GM23248 (cell line): ENCODE measurements around the gene GMNN. TPM values are rescaled to one million over a fixed set of nuclear protein-coding genes. Genes with fewer than 3 reads are reported as not detected.
A peak's percentile ranks its signal among the peaks of the same experiment; 100 is the strongest.

Experiments
- DNase-seq: peaks from one replicate; pipeline ENCODE4 v3.0.0-alpha.2; 2015
- H2AFZ ChIP-seq: fragments of 200-600 bp; sonication (generic); 2 replicates; pipeline ENCODE4 v1.6.1; 2016; ENCODE audit warnings: antibody characterized with exemption
- H3F3A ChIP-seq: fragments of 200-600 bp; sonication (generic); 2 replicates; pipeline ENCODE4 v1.6.1; 2016; ENCODE audit warnings: mild to moderate bottlenecking, antibody characterized with exemption, mixed run types; ENCODE audit not compliant: insufficient read depth
- H3K27ac ChIP-seq: fragments of 200-600 bp; sonication (generic); 2 replicates; pipeline ENCODE4 v1.5.1; 2016; ENCODE audit warnings: mild to moderate bottlenecking
- H3K27me3 ChIP-seq: fragments of 200-600 bp; sonication (generic); replicated peaks from 2 replicates; pipeline ENCODE4 v1.6.1; 2016; ENCODE audit warnings: mild to moderate bottlenecking; ENCODE audit not compliant: insufficient read depth
- H3K36me3 ChIP-seq: fragments of 200-600 bp; sonication (generic); 2 replicates; pipeline ENCODE4 v1.6.1; 2016; ENCODE audit warnings: low read depth, mild to moderate bottlenecking
- H3K4me1 ChIP-seq: fragments of 200-600 bp; sonication (generic); 2 replicates; pipeline ENCODE4 v1.6.1; 2016; ENCODE audit warnings: mild to moderate bottlenecking; ENCODE audit not compliant: insufficient read depth
- H3K4me2 ChIP-seq: fragments of 200-600 bp; sonication (generic); one replicate; pipeline ENCODE4 v1.6.1; 2016; ENCODE audit warnings: mild to moderate bottlenecking; ENCODE audit not compliant: unreplicated experiment
- H3K4me3 ChIP-seq: fragments of 200-600 bp; sonication (generic); 2 replicates; pipeline ENCODE4 v1.5.1; 2016; ENCODE audit warnings: mild to moderate bottlenecking
- H3K79me2 ChIP-seq: fragments of 200-600 bp; sonication (generic); 2 replicates; pipeline ENCODE4 v1.6.1; 2016; ENCODE audit warnings: mild to moderate bottlenecking; ENCODE audit not compliant: insufficient read depth
- H3K9ac ChIP-seq: fragments of 200-600 bp; sonication (generic); 2 replicates; pipeline ENCODE4 v1.6.1; 2016; ENCODE audit warnings: mild to moderate bottlenecking
- H3K9me2 ChIP-seq: fragments of 200-600 bp; sonication (generic); 2 replicates; pipeline ENCODE4 v1.6.1; 2016; ENCODE audit warnings: mixed run types, mild to moderate bottlenecking, moderate library complexity; ENCODE audit not compliant: insufficient read depth
- H3K9me3 ChIP-seq: fragments of 200-600 bp; sonication (generic); one replicate; pipeline ENCODE4 v1.6.1; 2017; ENCODE audit warnings: low read depth
- H4K20me1 ChIP-seq: fragments of 200-600 bp; sonication (generic); 2 replicates; pipeline ENCODE4 v1.6.0; 2016; ENCODE audit not compliant: insufficient read depth
- EZH2 ChIP-seq: fragments of 200-600 bp; sonication (generic); IDR thresholded peaks from 2 replicates; pipeline ENCODE4 v1.6.1; 2018; ENCODE audit warnings: antibody characterized with exemption, mild to moderate bottlenecking; ENCODE audit not compliant: insufficient read depth, poor library complexity, severe bottlenecking
- EZH2phosphoT487 ChIP-seq: fragments of 200-600 bp; sonication (generic); IDR thresholded peaks from 2 replicates; pipeline ENCODE4 v1.6.1; 2018; ENCODE audit warnings: antibody characterized with exemption, moderate library complexity, mild to moderate bottlenecking, low read depth; ENCODE audit not compliant: insufficient read depth
- WGBS, 2 experiments: methylation state at CpG; one replicate each; pipeline ENCODE4 v1.1.6; 2015 to 2017; ENCODE audit warnings: low lambda C conversion rate in 2 of 2, low coverage in 1 of 2; ENCODE audit errors: missing lambda C conversion rate in 2 of 2; 5-methylcytosine and 5-hydroxymethylcytosine counted together
- in situ Hi-C: fragments of 300-500 bp; cut with MboI; formaldehyde crosslinking; loops from 2 replicates; pipeline ENCODE4 v1.15.0; 2020
- polyA plus RNA-seq: library from polyadenylated mRNA; unstranded; fragments of >200 nt; fragmentation: Nextera tagmentation; extraction: Ambion mirVana; gene quantifications from 2 replicates; pipeline ENCODE4 v1.2.1, GENCODE V29; 2016
- total RNA-seq: library from RNA; depleted of rRNA; stranded (reverse); fragments of >200 nt; shearing (Covaris generic); gene quantifications from 2 replicates; pipeline ENCODE4 v1.2.3, GENCODE V29; 2014

GMNN gene
- total and polyA plus RNA-seq, 2 experiments from 2014 or later: 8.4 to 25.0 TPM

DNA sequence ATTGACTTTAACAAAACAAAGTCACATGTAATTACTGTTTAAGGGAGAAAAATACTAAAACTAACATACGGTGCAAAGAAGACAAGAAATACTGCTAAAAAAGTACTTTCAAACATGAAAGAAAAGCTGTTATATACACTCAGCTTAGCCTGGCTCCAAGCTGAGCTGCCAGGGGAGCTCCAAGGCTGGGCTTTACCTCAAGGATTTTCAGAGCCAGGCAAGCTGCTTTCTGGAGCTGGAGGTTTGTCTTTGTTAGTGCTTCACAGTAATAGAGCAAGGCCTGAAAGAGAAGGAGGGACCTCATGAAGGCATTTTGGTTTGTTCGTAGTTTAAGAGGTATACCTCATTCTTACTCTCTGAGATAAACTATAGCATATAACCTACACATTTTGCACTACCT is 43.6 kb downstream of the GMNN start:
- Histone ChIP-seq H3K9me3 (no peaks in the 10 kb centered on the region), H2AFZ (no peak overlapping the region), H3K4me3 (no peak overlapping the region), H3K4me2 (no peak overlapping the region), H3K9me2 (no peaks in the 10 kb centered on the region), H3K27me3 (no peaks in the 10 kb centered on the region), H3K4me1 (no peaks in the 10 kb centered on the region), H3F3A (no peaks in the 10 kb centered on the region), H4K20me1 (no peaks in the 10 kb centered on the region), H3K9ac (no peak overlapping the region), H3K36me3 (no peaks in the 10 kb centered on the region), H3K27ac (no peak overlapping the region), H3K79me2 (no peaks in the 10 kb centered on the region)
- TF ChIP-seq EZH2: no peak
- no peak for TF ChIP-seq EZH2phosphoT487
- 92% methylated on average over 2 of the region's 2 CpGs for WGBS, 2 experiments
- in situ Hi-C loops: no loop called here
- DNase-seq: no peak

DNA sequence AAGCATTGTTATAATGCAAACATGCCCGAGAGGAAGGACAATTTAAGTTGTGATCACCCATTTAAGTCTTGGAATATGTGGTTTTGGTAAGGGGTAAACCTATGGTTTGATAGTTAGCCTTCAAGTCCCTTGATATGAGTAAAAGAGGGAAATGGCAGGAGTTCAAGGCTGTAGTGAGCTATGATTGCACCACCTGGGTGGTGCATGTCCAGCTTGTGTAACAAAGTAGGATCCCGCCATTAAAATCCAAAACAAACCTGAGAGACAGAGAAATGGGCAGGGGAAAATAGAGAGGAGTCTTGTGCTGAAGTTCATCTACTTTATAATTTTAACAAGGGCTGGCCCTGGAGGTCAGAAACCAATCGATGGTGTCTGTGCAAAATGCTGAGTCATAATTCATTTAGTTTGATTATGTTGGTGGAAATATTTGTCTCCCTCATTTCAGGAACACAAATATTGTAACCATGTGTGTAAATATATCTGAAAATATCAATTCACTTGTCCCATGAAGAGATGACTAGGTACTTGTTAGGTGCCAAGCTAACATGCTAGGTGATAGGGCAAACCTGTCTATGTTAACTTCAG is 47.2 kb downstream of the GMNN start:
- no peak overlapping the region for H3K4me3 ChIP-seq
- in situ Hi-C loops: no loop called here
- no peaks in the 10 kb centered on the region for H3K79me2 ChIP-seq
- no peaks in the 10 kb centered on the region for H3K4me1 ChIP-seq
- H3K4me2 ChIP-seq: no peak overlapping the region
- no peaks in the 10 kb centered on the region for H3K27me3 ChIP-seq
- no peak for TF ChIP-seq EZH2phosphoT487
- no peak for TF ChIP-seq EZH2
- no peak overlapping the region for H3K27ac ChIP-seq
- H3K9me3 ChIP-seq: no peaks in the 10 kb centered on the region
- no peaks in the 10 kb centered on the region for H3F3A ChIP-seq
- H3K9ac ChIP-seq: no peak overlapping the region
- no peaks in the 10 kb centered on the region for H4K20me1 ChIP-seq
- H3K9me2 ChIP-seq: no peaks in the 10 kb centered on the region
- 86 to 94% methylated on average over 3 of the region's 3 CpGs for WGBS, 2 experiments
- H2AFZ ChIP-seq: no peak overlapping the region
- no peak for DNase-seq
- no peaks in the 10 kb centered on the region for H3K36me3 ChIP-seq

DNA sequence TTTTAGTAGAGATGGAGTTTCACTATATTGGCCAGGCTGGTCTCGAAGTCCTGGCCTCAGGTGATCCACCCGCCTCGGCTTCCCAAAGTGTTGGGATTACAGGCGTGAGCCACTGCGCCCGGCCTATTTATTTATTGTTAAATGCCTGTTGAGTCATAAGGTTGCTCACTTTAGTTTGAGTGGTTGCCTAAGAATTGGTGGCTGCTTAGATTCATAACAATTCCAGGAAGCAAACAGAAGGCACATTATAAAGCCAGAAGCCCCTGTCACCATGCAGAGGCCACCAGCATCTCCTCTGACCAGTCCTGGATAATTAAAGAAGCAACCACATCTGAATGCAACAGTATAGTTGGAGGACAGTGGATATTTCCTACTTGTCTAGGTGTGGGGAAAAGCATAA is 48.0 kb downstream of the GMNN start:
- Histone ChIP-seq H3K79me2 (no peaks in the 10 kb centered on the region), H3K4me3 (no peak overlapping the region), H3K9me2 (no peaks in the 10 kb centered on the region), H3K9me3 (no peaks in the 10 kb centered on the region), H2AFZ (no peak overlapping the region), H3K9ac (no peak overlapping the region), H3K4me1 (no peaks in the 10 kb centered on the region), H3K27ac (no peak overlapping the region), H3K27me3 (no peaks in the 10 kb centered on the region), H3F3A (no peaks in the 10 kb centered on the region), H4K20me1 (no peaks in the 10 kb centered on the region), H3K4me2 (no peak overlapping the region), H3K36me3 (no peaks in the 10 kb centered on the region)
- DNase-seq: peak; percentile 56
- in situ Hi-C loops: no loop called here
- 86 to 96% methylated on average over 6 of the region's 6 CpGs for WGBS, 2 experiments
- TF ChIP-seq EZH2: no peak
- no peak for TF ChIP-seq EZH2phosphoT487

DNA sequence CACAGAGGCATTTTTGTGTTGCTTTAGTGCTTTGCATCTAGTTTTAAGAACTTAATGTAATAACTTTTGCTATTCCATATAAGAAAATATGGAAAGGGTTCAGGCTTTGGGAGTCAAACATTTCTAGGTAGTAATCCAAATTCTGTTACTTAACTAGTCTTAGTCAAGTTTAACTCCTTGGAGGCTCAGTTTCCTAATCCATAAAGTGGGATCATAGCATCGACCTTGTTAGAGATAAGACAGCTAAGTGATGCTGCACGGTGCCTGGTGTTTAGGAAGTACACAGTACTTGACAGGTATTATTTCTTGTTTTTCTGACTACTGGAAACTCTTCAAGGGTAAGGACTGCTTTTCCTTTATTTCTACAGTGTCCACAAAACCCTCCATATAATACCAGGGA is 48.4 kb downstream of the GMNN start:
- no peaks in the 10 kb centered on the region for H3F3A ChIP-seq
- H3K4me3 ChIP-seq: no peak overlapping the region
- in situ Hi-C loops: no loop called here
- H3K4me1 ChIP-seq: no peaks in the 10 kb centered on the region
- H3K36me3 ChIP-seq: no peaks in the 10 kb centered on the region
- H3K27ac ChIP-seq: no peak overlapping the region
- 78 to 84% methylated on average over 2 of the region's 2 CpGs for WGBS, 2 experiments
- TF ChIP-seq EZH2 (no peak), EZH2phosphoT487 (no peak)
- DNase-seq: no peak
- no peaks in the 10 kb centered on the region for H3K9me2 ChIP-seq
- H3K9me3 ChIP-seq: no peaks in the 10 kb centered on the region
- H3K79me2 ChIP-seq: no peaks in the 10 kb centered on the region
- H3K9ac ChIP-seq: no peak overlapping the region
- H3K27me3 ChIP-seq: no peaks in the 10 kb centered on the region
- no peak overlapping the region for H2AFZ ChIP-seq
- no peak overlapping the region for H3K4me2 ChIP-seq
- H4K20me1 ChIP-seq: no peaks in the 10 kb centered on the region
